Osteocyte (in vitro differentiated cells): ENCODE measurements around the gene LSM7. TPM values are rescaled to one million over a fixed set of nuclear protein-coding genes. Genes with fewer than 3 reads are reported as not detected.

Source experiments
- DNase-seq: peaks from one replicate; pipeline ENCODE4 v3.0.0; 2021; ENCODE audit warnings: mixed read lengths; ENCODE audit not compliant: unreplicated experiment; ENCODE audit errors: extremely low spot score
- H3K27ac Mint-ChIP-seq: one replicate; pipeline ENCODE4 v1.8.0; 2021; ENCODE audit warnings: mild to moderate bottlenecking, mixed read lengths; ENCODE audit not compliant: unreplicated experiment
- H3K27me3 Mint-ChIP-seq: one replicate; pipeline ENCODE4 v1.8.0; 2021; ENCODE audit warnings: mixed read lengths; ENCODE audit not compliant: unreplicated experiment
- H3K36me3 Mint-ChIP-seq: one replicate; pipeline ENCODE4 v1.8.0; 2021; ENCODE audit warnings: mixed read lengths; ENCODE audit not compliant: unreplicated experiment
- H3K4me1 Mint-ChIP-seq: one replicate; pipeline ENCODE4 v1.8.0; 2021; ENCODE audit warnings: mixed read lengths; ENCODE audit not compliant: unreplicated experiment
- H3K4me3 Mint-ChIP-seq: one replicate; pipeline ENCODE4 v1.8.0; 2021; ENCODE audit warnings: mild to moderate bottlenecking, moderate library complexity, mixed read lengths; ENCODE audit not compliant: unreplicated experiment
- H3K9me3 Mint-ChIP-seq: one replicate; pipeline ENCODE4 v1.8.0; 2021; ENCODE audit warnings: mixed read lengths; ENCODE audit not compliant: unreplicated experiment
- CTCF ChIP-seq: fragments of 200-600 bp; sonication (generic); IDR thresholded peaks from 2 replicates; pipeline ENCODE4 v1.5.0; 2021; ENCODE audit warnings: antibody characterized with exemption, mild to moderate bottlenecking, moderate library complexity
- total RNA-seq: library from RNA; stranded (reverse); gene quantifications from 2 replicates; pipeline ENCODE4 v1.2.1, GENCODE V29; 2021

The LSM7 gene
- total RNA-seq, 1 donor from 2014 or later = 77.8 TPM

- H3K4me3 Mint-ChIP-seq = no peak overlapping the region
- no peak overlapping the region for H3K27ac Mint-ChIP-seq
- no peaks in the 10 kb centered on the region for H3K27me3 Mint-ChIP-seq
- no peaks in the 10 kb centered on the region for H3K9me3 Mint-ChIP-seq
- no peak for TF ChIP-seq CTCF
- no peaks in the 10 kb centered on the region for H3K36me3 Mint-ChIP-seq
- DNase-seq = no peak
- peaks cover 28% of the 10 kb centered on the region for H3K4me1 Mint-ChIP-seq
Measured at GRCh38 chr19:2333807-2334211, 5.4 kb upstream of the LSM7 start.

- DNase-seq = no peak
- H3K4me3 Mint-ChIP-seq = no peak overlapping the region
- H3K4me1 Mint-ChIP-seq = peaks cover 30% of the 10 kb centered on the region
- TF ChIP-seq CTCF = no peak
- H3K9me3 Mint-ChIP-seq = no peaks in the 10 kb centered on the region
- no peak overlapping the region for H3K27ac Mint-ChIP-seq
- H3K36me3 Mint-ChIP-seq = peaks cover 2% of the 10 kb centered on the region
- H3K27me3 Mint-ChIP-seq = no peaks in the 10 kb centered on the region
Measured at GRCh38 chr19:2333027-2333806, 4.8 kb upstream of the LSM7 start.

- Mint-ChIP-seq H3K27ac (no peak overlapping the region), H3K4me1 (peaks cover 32% of the 10 kb centered on the region)
Measured at GRCh38 chr19:2332341-2333026, 4.1 kb upstream of the LSM7 start.

GRCh38 chr19:2331601-2332246, 3.3 kb upstream of the LSM7 start:
- no peak for DNase-seq
- H3K9me3 Mint-ChIP-seq = no peaks in the 10 kb centered on the region
- no peak overlapping the region for H3K27ac Mint-ChIP-seq
- H3K27me3 Mint-ChIP-seq = no peaks in the 10 kb centered on the region
- peaks cover 36% of the 10 kb centered on the region for H3K4me1 Mint-ChIP-seq
- H3K36me3 Mint-ChIP-seq = peaks cover 3% of the 10 kb centered on the region
- no peak overlapping the region for H3K4me3 Mint-ChIP-seq
- TF ChIP-seq CTCF = no peak

More at GRCh38 chr19:2332341-2333026, 4.1 kb upstream of the LSM7 start:
- no peaks in the 10 kb centered on the region for H3K27me3 Mint-ChIP-seq
- no peak for DNase-seq
- no peak for TF ChIP-seq CTCF
- H3K4me3 Mint-ChIP-seq = no peak overlapping the region
- H3K9me3 Mint-ChIP-seq = no peaks in the 10 kb centered on the region
- peaks cover 3% of the 10 kb centered on the region for H3K36me3 Mint-ChIP-seq
